Measurements from ENCODE around the gene GPHN.

DNA sequence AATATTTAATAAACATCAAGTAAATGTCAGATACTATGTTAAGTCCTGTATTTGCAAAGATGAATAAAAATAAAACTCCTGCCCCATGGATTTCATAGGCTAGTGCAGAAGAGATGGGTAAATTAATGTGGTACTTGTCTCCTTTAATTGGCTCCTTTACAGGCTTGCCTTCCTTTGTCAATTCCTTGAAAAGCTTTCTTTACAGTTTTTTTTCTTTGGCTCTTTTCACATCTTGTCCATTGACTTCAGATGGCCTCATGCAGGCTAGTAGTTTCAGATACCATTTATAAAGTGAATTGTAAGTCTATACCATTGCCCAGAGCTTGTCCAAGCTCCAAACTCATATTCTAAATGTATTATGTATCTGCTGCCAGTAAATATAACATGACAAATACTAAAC is 552.6 kb downstream of the GPHN start:
- TF ChIP-seq PAX5 (IDR thresholded peaks at IDR 0.05; ENCODE audit: insufficient read depth, low read length, severe bottlenecking) (no peak), POLR2AphosphoS5 (IDR thresholded peaks at IDR 0.05; ENCODE audit: low read depth, low read length) (no peak), POLR2A (IDR thresholded peaks at IDR 0.05; ENCODE audit: low read depth, low read length) (no peak)
